K562 (cell line): ENCODE results near the gene MAD1L1. TPM values are rescaled to one million over a fixed set of nuclear protein-coding genes. Genes with fewer than 3 reads are reported as not detected.
A peak's percentile ranks its signal among the peaks of the same experiment; 100 is the strongest.

Source experiments
- GMEB1 ChIP-seq: fragments of 250-450 bp; sonication (Bioruptor Pico); IDR thresholded peaks from 2 replicates; pipeline ENCODE4 v1.4.0; 2020; ENCODE audit warnings: mild to moderate bottlenecking
- IFI16 ChIP-seq: fragments of 250-450 bp; sonication (Bioruptor Pico); IDR thresholded peaks from 2 replicates; pipeline ENCODE4 v2.1.2; 2022; ENCODE audit warnings: mild to moderate bottlenecking, inconsistent platforms
- POLR2B ChIP-seq: fragments of 450-650 bp; IDR thresholded peaks from 2 replicates; pipeline ENCODE4 v1.6.1; 2018; ENCODE audit warnings: low read depth; ENCODE audit not compliant: partially characterized antibody
- POLR2G ChIP-seq: fragments of 200-400 bp; formaldehyde crosslinking; IDR thresholded peaks from 2 replicates; pipeline ENCODE4 v1.6.1; 2017; ENCODE audit warnings: low read depth, mild to moderate bottlenecking, antibody characterized with exemption, low read length, moderate library complexity
- RBM17 ChIP-seq: fragments of 200-400 bp; formaldehyde crosslinking; IDR thresholded peaks from 2 replicates; pipeline ENCODE4 v1.6.1; 2017; ENCODE audit warnings: low read depth, mild to moderate bottlenecking, low read length, borderline replicate concordance
- ZBTB1 ChIP-seq: sonication (generic); formaldehyde crosslinking; IDR thresholded peaks from 2 replicates; pipeline ENCODE4 v1.8.1; 2023; ENCODE audit warnings: missing genetic modification reagents, low read depth, mild to moderate bottlenecking, borderline replicate concordance
- ZBTB9 ChIP-seq: fragments of 450-650 bp; formaldehyde crosslinking; IDR thresholded peaks from 2 replicates; pipeline ENCODE4 v1.4.0; 2020; ENCODE audit warnings: mild to moderate bottlenecking, moderate library complexity
- polyA plus RNA-seq, 8 experiments: library from polyadenylated mRNA; depleted of rRNA in 4 of 8; stranded (reverse) in 5 of 8; unstranded in 3 of 8; fragments of >200 nt; fragmentation: Nextera tagmentation in 2 of 8; fragmentation: Illumina TruSeq in 1 of 8; extraction: Ambion mirVana in 2 of 8; extraction: Trizol in 1 of 8; gene quantifications; 2 replicates each; pipeline versions ENCODE4 v1.2.1 to v1.2.3, GENCODE V29; 2011 to 2014; ENCODE audit warnings: inconsistent platforms in 1 of 8, missing spikeins in 1 of 8
- total RNA-seq, 7 experiments: library from RNA; depleted of rRNA in 6 of 7; stranded (reverse); fragments of >200 nt in 6 of 7; fragmentation: Illumina TruSeq in 2 of 7; extraction: Trizol in 2 of 7; gene quantifications; 2 replicates each; pipeline versions ENCODE4 v1.2.1 to v1.2.3, GENCODE V29; 2011 to 2021; ENCODE audit warnings: low replicate concordance in 1 of 7

Gene MAD1L1
- total and polyA plus RNA-seq, 9 of the 15 experiments (the other 6 are each of a cell fraction or from before 2014, with no cell fraction given): 1.7 to 89.7 (median 18.0) TPM

DNA sequence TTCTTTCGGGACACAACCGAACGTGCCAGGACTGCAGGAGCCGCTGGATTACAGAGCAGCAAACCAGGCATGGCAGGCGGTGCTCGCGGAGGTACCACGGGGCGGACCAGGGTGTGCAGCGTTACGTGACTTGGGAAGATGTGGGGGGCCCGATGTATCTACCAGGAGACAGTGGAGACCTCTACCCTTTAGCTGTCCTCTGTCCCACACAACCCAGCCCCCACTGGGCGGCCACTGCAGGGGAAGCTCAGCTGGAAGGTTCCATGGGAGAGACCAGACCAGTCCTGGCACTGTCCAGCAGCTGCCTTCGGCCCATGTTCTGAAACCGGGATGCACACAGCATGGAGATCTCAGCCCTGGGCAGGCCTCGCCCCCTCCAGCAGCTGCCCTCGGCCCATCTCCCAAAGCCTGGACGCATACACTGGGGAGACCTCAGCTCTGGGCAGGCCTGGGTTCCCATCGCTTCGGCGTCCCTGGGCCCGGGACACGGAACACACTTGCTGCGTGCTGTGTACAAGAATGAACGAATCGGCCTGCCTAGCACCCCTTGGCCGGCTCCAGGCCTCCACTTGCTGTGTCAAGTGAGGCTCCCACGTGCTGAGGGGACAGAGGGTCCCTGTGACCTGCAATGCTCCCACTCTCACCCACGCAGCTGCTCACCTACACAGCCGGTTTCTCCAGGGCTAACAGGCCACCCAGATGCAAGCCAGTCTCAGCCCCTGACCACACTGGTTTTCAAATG, 385.3 kb downstream of the MAD1L1 start (continued):
- TF ChIP-seq POLR2G: peak; percentile 66
- TF ChIP-seq ZBTB9 (CRISPR knock-in tag): no peak
- no peak for TF ChIP-seq RBM17
- no peak for TF ChIP-seq POLR2B
- no peak for TF ChIP-seq IFI16 (CRISPR knock-in tag)
- TF ChIP-seq GMEB1 (CRISPR knock-in tag): no peak
- no peak for TF ChIP-seq ZBTB1 (CRISPR knock-in tag)
- TF ChIP-seq, all 486 proteins: peak for 3
